HG03135 (cell line): ENCODE data around the gene BACE1-AS.
A peak's percentile ranks its signal among the peaks of the same experiment; 100 is the strongest.
"Not testable (repeated sequence)": the region's sequence is repeated elsewhere in the genome, so short reads cannot be mapped to it uniquely, and the experiment has no call there.

ENCODE experiments used
- ATAC-seq: cut with Tn5 transposase; IDR thresholded peaks from one replicate; pipeline ENCODE4 v1.9.1; 2021; ENCODE audit warnings: mild to moderate bottlenecking, moderate library complexity; ENCODE audit not compliant: unreplicated experiment

BACE1-AS gene

DNA sequence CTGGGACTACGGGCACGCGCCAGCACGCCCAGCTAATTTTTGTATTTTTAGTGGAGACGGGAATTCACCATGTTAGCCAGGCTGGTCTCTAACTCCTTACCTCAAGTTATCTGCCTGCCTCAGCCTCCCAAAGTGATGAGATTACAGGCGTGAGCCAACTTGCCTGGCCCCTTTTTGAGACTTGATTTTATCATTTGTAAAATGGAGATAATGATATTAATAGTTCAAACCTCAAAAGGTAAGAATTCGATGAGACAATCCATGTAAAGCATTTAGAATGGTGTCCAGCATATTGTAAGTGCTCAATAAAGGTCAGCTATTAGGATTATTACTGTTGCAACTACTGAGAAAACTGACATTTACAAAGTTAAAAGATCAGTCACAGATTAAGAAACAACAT lies 27.6 kb downstream of the BACE1-AS start:
- ATAC-seq: no peak

DNA sequence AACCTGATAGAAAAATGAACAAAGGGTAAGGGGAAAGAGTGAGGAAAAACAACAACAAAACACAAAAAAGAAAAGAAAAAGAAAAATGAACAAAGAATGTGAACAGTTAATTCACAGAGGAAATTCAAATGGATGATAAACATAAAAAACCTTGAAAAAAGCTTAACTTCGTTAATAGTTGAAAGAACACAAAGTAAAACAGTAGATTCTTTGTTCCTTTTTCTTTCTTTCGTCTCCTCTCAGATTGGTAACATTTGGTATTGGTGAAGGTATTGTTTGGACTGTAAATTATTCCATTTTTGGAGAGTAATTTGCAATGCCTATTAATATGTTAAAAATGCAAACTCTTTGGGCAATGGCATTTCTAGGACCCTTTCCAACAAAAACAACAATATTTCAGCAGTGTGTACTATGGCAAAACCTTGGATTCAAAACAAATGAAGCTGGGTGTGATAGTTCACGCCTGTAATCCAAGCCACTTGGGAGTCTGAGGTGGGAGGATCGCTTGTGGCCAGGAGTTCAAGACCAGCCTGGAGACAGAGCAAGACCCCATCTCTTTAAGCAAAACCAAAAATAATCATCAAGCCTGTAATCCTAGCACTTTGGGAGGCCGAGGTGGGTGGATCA lies 28.2 kb downstream of the BACE1-AS start:
- ATAC-seq: no peak

GRCh38 chr11:117327255-117327566 lies 36.1 kb downstream of the BACE1-AS start:
- ATAC-seq: not testable (repeated sequence)

DNA sequence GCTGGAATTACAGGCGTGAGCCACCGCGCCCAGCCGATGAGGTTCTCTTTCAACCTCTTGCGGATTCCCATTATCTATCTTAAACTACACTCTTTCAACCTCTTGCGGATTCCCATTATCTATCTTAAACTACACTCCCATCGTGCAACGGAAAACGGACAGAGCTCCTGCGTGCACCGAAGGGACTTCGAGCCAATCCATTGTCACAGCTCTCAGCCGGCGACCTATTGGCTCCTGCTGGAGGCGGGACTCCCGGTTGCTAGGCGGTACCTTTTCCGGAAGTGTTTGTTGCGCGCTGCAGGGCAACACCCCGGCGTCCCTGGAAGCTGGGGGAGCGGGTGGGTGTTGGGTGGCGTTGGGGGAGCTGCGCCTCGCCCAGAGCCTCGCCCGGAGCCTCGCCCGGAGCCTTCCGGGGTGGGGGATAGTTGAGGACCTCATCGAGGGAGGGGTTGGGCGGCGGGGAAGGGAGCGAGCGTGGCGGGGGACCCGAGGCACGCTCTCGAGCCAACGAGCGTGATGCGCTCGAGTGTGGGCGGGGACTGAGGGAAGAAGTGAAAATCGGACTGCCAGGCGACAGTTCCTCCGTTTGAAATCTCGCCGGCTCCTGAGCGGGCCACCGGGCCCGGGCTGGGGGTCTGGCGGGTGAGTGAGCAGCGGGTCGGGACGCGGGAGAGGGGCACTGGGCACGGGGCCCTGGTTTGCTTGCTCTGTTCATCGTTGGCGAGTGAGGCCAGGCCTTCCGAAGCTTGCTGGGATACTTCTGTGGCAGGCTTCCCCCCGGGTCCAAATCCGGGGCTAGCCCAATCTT lies 36.6 kb downstream of the BACE1-AS start, which contains the start of gene CEP164:
CEP164 (plus strand) TSS at position 288 of the 808 bp plus-strand sequence. CDS start 10,733 bp downstream, outside the sequence.
- ATAC-seq: peak; percentile 97

DNA sequence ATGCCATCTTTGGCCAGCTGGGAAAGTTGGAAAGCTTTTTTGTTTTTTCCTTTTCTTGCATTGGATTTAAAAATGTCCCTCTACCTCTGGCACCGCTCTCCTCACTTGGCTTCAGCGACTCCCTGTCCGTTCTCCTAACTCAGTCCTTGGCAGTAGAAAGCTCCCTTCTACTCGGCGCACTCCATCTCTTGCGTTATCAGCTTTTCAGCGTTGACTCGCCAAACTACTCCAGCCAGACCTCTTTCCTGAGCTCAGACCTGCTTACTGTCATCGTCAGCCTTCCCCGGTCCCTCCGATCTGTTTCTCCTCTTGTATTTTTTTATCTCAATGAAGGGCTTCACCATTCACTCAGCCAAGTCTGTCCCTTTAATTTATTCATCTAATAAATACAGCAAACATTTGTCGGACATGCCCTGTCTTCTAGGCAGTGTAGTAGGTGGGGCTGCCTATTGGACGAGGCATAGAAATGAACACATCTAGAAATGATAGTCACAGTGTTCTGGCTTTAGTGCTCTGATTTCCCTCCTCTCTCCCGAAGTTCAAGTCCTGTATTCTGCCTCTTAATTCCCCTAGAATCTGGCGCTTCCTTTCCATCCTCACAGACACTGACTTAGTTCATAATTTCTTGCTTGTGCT lies 37.3 kb downstream of the BACE1-AS start:
- peak; percentile 4 for ATAC-seq

GRCh38 chr11:117332843-117333242 lies 41.7 kb downstream of the BACE1-AS start:
- ATAC-seq: no peak

- no peak for ATAC-seq
Measured at GRCh38 chr11:117333917-117334316, 42.8 kb downstream of the BACE1-AS start.

DNA sequence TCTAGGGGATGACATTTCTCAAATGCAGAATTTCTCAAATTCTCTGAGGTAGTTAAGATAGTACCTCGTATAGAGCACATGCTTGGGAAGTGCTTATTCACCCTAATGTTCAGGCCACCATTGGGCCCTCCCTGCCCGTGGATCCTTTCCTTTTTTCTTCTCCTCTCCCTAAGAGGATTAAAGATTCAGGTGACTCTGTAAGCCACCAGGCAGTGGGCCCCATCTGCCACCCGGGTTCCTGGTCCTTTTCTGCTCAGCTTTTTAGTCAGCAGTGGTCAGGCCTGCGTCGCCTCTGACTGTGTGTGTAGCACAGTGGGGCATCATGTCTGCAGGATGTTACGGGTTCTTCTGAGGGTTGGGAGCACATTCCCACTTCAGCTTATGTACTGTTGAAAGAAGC lies 43.8 kb downstream of the BACE1-AS start:
- no peak for ATAC-seq

DNA sequence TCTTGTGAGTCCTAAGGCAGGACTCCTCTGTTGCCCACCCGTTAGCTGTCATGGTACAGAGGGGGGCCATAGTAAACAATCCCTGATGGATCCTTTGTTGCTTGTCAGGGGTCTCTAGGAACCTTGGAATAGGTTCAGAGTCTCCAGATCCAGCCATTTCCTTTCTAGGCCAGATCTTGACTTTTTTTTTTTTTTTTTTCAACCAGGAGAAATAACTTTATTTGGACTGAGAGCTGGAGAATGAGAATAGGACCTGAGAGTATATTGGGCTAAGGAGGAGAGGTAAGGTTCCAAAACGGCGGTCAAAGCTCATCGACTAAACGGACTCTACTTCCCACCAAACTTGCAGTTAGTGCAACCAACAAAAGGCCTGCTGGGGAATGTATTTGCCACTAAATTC lies 44.3 kb downstream of the BACE1-AS start:
- no peak for ATAC-seq

GRCh38 chr11:117337076-117337475 lies 45.9 kb downstream of the BACE1-AS start:
- no peak for ATAC-seq
